GM21529 (cell line): ENCODE measurements around the gene HOMER1.
"Not testable (repeated sequence)": the region's sequence is repeated elsewhere in the genome, so short reads cannot be mapped to it uniquely, and the experiment has no call there.

ENCODE experiments used
- ATAC-seq: cut with Tn5 transposase; IDR thresholded peaks from one replicate; pipeline ENCODE4 v1.9.1; 2021; ENCODE audit not compliant: unreplicated experiment

The HOMER1 gene

GRCh38 chr5:79518718-79519117, 4.8 kb upstream of the HOMER1 start:
- no peak for ATAC-seq

- no peak for ATAC-seq
Observed at GRCh38 chr5:79517601-79518000, 3.7 kb upstream of the HOMER1 start.

GRCh38 chr5:79516986-79517385, 3.1 kb upstream of the HOMER1 start:
- no peak for ATAC-seq

GRCh38 chr5:79516331-79516730, 2.4 kb upstream of the HOMER1 start:
- not testable (repeated sequence) for ATAC-seq

- peak; percentile 85 for ATAC-seq
Observed at GRCh38 chr5:79514391-79515105, 614 bp upstream of the HOMER1 start.

- ATAC-seq: no peak
Observed at GRCh38 chr5:79513308-79513703, 628 bp downstream of the HOMER1 start.

GRCh38 chr5:79512471-79513307, 1.2 kb downstream of the HOMER1 start:
- no peak for ATAC-seq

- no peak for ATAC-seq
Observed at GRCh38 chr5:79512049-79512448, 1.9 kb downstream of the HOMER1 start.

- no peak for ATAC-seq
Observed at GRCh38 chr5:79510638-79511037, 3.3 kb downstream of the HOMER1 start.

GRCh38 chr5:79509244-79509885, 4.6 kb downstream of the HOMER1 start:
- no peak for ATAC-seq

GRCh38 chr5:79508794-79509193, 5.1 kb downstream of the HOMER1 start:
- ATAC-seq: no peak

- no peak for ATAC-seq
Observed at GRCh38 chr5:79508354-79508753, 5.6 kb downstream of the HOMER1 start.

GRCh38 chr5:79507251-79508205, 6.4 kb downstream of the HOMER1 start:
- ATAC-seq: no peak

GRCh38 chr5:79505138-79505537, 8.8 kb downstream of the HOMER1 start:
- ATAC-seq: no peak

GRCh38 chr5:79503794-79504495, 10.0 kb downstream of the HOMER1 start:
- ATAC-seq: no peak

- no peak for ATAC-seq
Observed at GRCh38 chr5:79499640-79500273, 14.2 kb downstream of the HOMER1 start.

- no peak for ATAC-seq
Observed at GRCh38 chr5:79495311-79495710, 18.6 kb downstream of the HOMER1 start.

- ATAC-seq: no peak
Observed at GRCh38 chr5:79493596-79494345, 20.2 kb downstream of the HOMER1 start.
